Osteoblast (primary cell): Measurements from ENCODE around the gene TRERF1. TPM values are rescaled to one million over a fixed set of nuclear protein-coding genes. Genes with fewer than 3 reads are reported as not detected.

Experiments
- DNase-seq: peaks from one replicate; pipeline ENCODE4 v3.0.0; 2011; ENCODE audit warnings: low spot score, mixed read lengths; ENCODE audit not compliant: insufficient read length; ENCODE audit errors: missing footprints
- H2AFZ ChIP-seq: 2 replicates; pipeline ENCODE4 v1.6.0; 2011; ENCODE audit warnings: mild to moderate bottlenecking, low read length
- H3K27ac ChIP-seq: 2 replicates; pipeline ENCODE4 v1.5.1; 2011; ENCODE audit warnings: mild to moderate bottlenecking, low read depth, low read length, moderate library complexity
- H3K27me3 ChIP-seq: 2 replicates; pipeline ENCODE4 v1.6.0; 2012; ENCODE audit warnings: mild to moderate bottlenecking, control low read depth, inconsistent platforms, low read length, moderate library complexity; ENCODE audit not compliant: insufficient read depth
- H3K36me3 ChIP-seq: 2 replicates; pipeline ENCODE4 v1.5.1; 2011; ENCODE audit warnings: mild to moderate bottlenecking, low read length, control low read depth, moderate library complexity; ENCODE audit not compliant: insufficient read depth
- H3K4me1 ChIP-seq: 2 replicates; pipeline ENCODE4 v1.5.1; 2011; ENCODE audit warnings: mild to moderate bottlenecking, low read length, control low read depth, moderate library complexity; ENCODE audit not compliant: insufficient read depth
- H3K4me2 ChIP-seq: 2 replicates; pipeline ENCODE4 v1.6.0; 2011; ENCODE audit warnings: mild to moderate bottlenecking, low read length; ENCODE audit not compliant: insufficient read depth
- H3K4me3 ChIP-seq: fragments of 200-600 bp; sonication (generic); 3 replicates; pipeline ENCODE4 v1.5.1; 2012; ENCODE audit warnings: mild to moderate bottlenecking, low read length, inconsistent platforms; ENCODE audit not compliant: insufficient read depth
- H3K79me2 ChIP-seq: 2 replicates; pipeline ENCODE4 v1.6.0; 2012; ENCODE audit warnings: mild to moderate bottlenecking, low read length, control low read depth, inconsistent platforms; ENCODE audit not compliant: insufficient read depth
- H3K9me3 ChIP-seq: 2 replicates; pipeline ENCODE4 v1.5.1; 2011; ENCODE audit warnings: low read depth, low read length, control low read depth
- H4K20me1 ChIP-seq: 2 replicates; pipeline ENCODE4 v1.6.0; 2012; ENCODE audit warnings: mild to moderate bottlenecking, low read length, control low read depth; ENCODE audit not compliant: insufficient read depth
- CTCF ChIP-seq: IDR thresholded peaks from 2 replicates; pipeline ENCODE4 v1.5.1; 2011; ENCODE audit warnings: mild to moderate bottlenecking, low read depth, low read length, moderate library complexity; ENCODE audit errors: extremely low read depth
- total RNA-seq: library from RNA; depleted of rRNA; stranded (reverse); fragments of >200 nt; gene quantifications from 2 replicates; pipeline ENCODE4 v1.2.3, GENCODE V29; 2012

Gene TRERF1
- total RNA-seq, 1 donor: 4.7 TPM

GRCh38 chr6:42365021-42365420 lies 86.7 kb downstream of the TRERF1 start:
- Histone ChIP-seq H2AFZ (no peak overlapping the region), H3K4me1 (no peaks in the 10 kb centered on the region), H3K27me3 (no peaks in the 10 kb centered on the region), H3K27ac (no peak overlapping the region), H4K20me1 (peaks cover 33% of the 10 kb centered on the region), H3K4me3 (no peak overlapping the region), H3K9me3 (no peaks in the 10 kb centered on the region), H3K4me2 (no peak overlapping the region), H3K36me3 (no peaks in the 10 kb centered on the region), H3K79me2 (peaks cover 25% of the 10 kb centered on the region)
- no peak for DNase-seq
- no peak for TF ChIP-seq CTCF

- peaks cover 20% of the 10 kb centered on the region for H3K79me2 ChIP-seq
- H3K4me2 ChIP-seq: no peak overlapping the region
- no peak for TF ChIP-seq CTCF
- H3K36me3 ChIP-seq: no peaks in the 10 kb centered on the region
- peaks cover 30% of the 10 kb centered on the region for H4K20me1 ChIP-seq
- no peaks in the 10 kb centered on the region for H3K27me3 ChIP-seq
- no peak overlapping the region for H2AFZ ChIP-seq
- H3K4me3 ChIP-seq: no peak overlapping the region
- H3K4me1 ChIP-seq: peaks cover 4% of the 10 kb centered on the region
- no peaks in the 10 kb centered on the region for H3K9me3 ChIP-seq
- no peak overlapping the region for H3K27ac ChIP-seq
- no peak for DNase-seq
These were observed 87.5 kb downstream of the TRERF1 start for GRCh38 chr6:42363926-42364849.

- no peak for TF ChIP-seq CTCF
- H3K79me2 ChIP-seq: peaks cover 12% of the 10 kb centered on the region
- no peak overlapping the region for H3K4me3 ChIP-seq
- no peak overlapping the region for H3K27ac ChIP-seq
- no peak for DNase-seq
- H3K4me1 ChIP-seq: peaks cover 24% of the 10 kb centered on the region
- H3K9me3 ChIP-seq: no peaks in the 10 kb centered on the region
- H3K4me2 ChIP-seq: no peak overlapping the region
- no peaks in the 10 kb centered on the region for H3K36me3 ChIP-seq
- H2AFZ ChIP-seq: no peak overlapping the region
- no peaks in the 10 kb centered on the region for H3K27me3 ChIP-seq
- peaks cover 30% of the 10 kb centered on the region for H4K20me1 ChIP-seq
These were observed 90.7 kb downstream of the TRERF1 start for GRCh38 chr6:42361036-42361435.

GRCh38 chr6:42359021-42359420 lies 92.7 kb downstream of the TRERF1 start:
- peaks cover 12% of the 10 kb centered on the region for H3K79me2 ChIP-seq
- TF ChIP-seq CTCF: no peak
- no peaks in the 10 kb centered on the region for H3K36me3 ChIP-seq

More at GRCh38 chr6:42359021-42359420, 92.7 kb downstream of the TRERF1 start:
- Histone ChIP-seq H4K20me1 (peaks cover 20% of the 10 kb centered on the region), H3K27me3 (no peaks in the 10 kb centered on the region), H2AFZ (no peak overlapping the region), H3K27ac (no peak overlapping the region), H3K9me3 (no peaks in the 10 kb centered on the region), H3K4me1 (peaks cover 24% of the 10 kb centered on the region), H3K4me2 (peak overlapping the region; percentile 31), H3K4me3 (no peak overlapping the region)
- DNase-seq: peak; percentile 79
